Thyroid gland (tissue), 4 donors: ENCODE data around the gene LPP. TPM values are rescaled to one million over a fixed set of nuclear protein-coding genes. Genes with fewer than 3 reads are reported as not detected.

Source experiments
- DNase-seq, 2 donors: peaks; one replicate each; pipeline ENCODE4 v3.0.0-alpha.2; 2019
- H3K27ac ChIP-seq, 3 donors: fragments of 200-600 bp; sonication (generic); 1 replicate in 2 of 3; 2 replicates in 1 of 3; pipeline ENCODE4 v1.5.1; 2016 to 2019; ENCODE audit warnings: mild to moderate bottlenecking in 1 of 3, moderate library complexity in 1 of 3
- H3K27me3 ChIP-seq: fragments of 200-600 bp; sonication (generic); one replicate; pipeline ENCODE4 v1.5.1; 2019
- H3K36me3 ChIP-seq, 2 donors: fragments of 200-600 bp; sonication (generic); one replicate each; pipeline ENCODE4 v1.5.1; 2016 to 2019
- H3K4me1 ChIP-seq, 2 donors: fragments of 200-600 bp; sonication (generic); one replicate each; pipeline ENCODE4 v1.5.1; 2017 to 2019
- H3K4me3 ChIP-seq, 3 donors: fragments of 200-600 bp; sonication (generic); replicated peaks in 1 of 3; 1 replicate in 2 of 3; 2 replicates in 1 of 3; pipeline ENCODE4 v1.5.1; 2016; ENCODE audit warnings: mild to moderate bottlenecking in 1 of 3
- H3K9me3 ChIP-seq: fragments of 200-600 bp; sonication (generic); one replicate; pipeline ENCODE4 v1.5.1; 2017
- POLR2A ChIP-seq, 2 donors: fragments of 450-650 bp; IDR thresholded peaks; one replicate each; pipeline ENCODE4 v1.6.1; 2017; ENCODE audit warnings: antibody characterized with exemption in 2 of 2, mild to moderate bottlenecking in 2 of 2, moderate library complexity in 1 of 2
- WGBS, 2 donors: methylation state at CpG; one replicate each; pipeline ENCODE4 v1.1.5; 2017; 5-methylcytosine and 5-hydroxymethylcytosine counted together
- intact Hi-C: fragments of 100-400 bp; cut with DNase I; formaldehyde crosslinking; loops from one replicate; pipeline ENCODE4 v1.15.1; 2023
- total RNA-seq, 4 donors: library from RNA; depleted of rRNA; stranded (reverse); fragments of >200 nt; gene quantifications; one replicate each; pipeline ENCODE4 v1.2.3, GENCODE V29; 2016
- TF ChIP-seq, protein P1 (sequence below), 6 experiments: fragments of 200-600 bp in 3 of 6; fragments of 450-650 bp in 3 of 6; sonication (generic) in 3 of 6; IDR thresholded peaks; one replicate each; pipeline ENCODE4 v1.5.1; 2016 to 2019; ENCODE audit warnings: antibody characterized with exemption in 6 of 6, mild to moderate bottlenecking in 2 of 6, inconsistent platforms in 1 of 6, moderate library complexity in 1 of 6

Gene LPP
- total RNA-seq, 4 donors from 2014 or later: 79.0 to 141 (median 82.8) TPM

DNA sequence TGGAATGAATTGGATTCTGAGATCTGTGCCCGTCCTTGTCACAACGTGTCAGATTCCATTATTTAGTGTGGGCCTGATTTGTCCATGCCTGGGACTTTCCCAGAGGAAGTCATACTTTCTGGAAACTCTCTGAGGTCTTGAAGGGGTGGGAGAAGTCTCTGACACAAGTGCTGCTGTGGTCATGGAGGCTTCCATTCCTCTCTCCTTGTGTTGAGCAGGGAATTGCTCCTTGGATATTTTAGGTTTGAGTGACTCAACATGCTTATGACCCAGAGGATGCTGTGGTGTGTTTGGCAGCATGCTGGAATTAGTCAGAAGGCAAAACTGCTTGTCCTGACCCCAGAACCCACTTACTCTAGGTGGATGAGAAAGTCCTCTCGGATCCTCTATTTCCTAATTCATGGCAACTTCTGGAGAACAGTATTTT lies 132.1 kb downstream of the LPP start:
- DNase-seq: no peak
- TF ChIP-seq POLR2A (IDR thresholded peaks at IDR 0.05): no peak
- TF ChIP-seq, protein P1, sequence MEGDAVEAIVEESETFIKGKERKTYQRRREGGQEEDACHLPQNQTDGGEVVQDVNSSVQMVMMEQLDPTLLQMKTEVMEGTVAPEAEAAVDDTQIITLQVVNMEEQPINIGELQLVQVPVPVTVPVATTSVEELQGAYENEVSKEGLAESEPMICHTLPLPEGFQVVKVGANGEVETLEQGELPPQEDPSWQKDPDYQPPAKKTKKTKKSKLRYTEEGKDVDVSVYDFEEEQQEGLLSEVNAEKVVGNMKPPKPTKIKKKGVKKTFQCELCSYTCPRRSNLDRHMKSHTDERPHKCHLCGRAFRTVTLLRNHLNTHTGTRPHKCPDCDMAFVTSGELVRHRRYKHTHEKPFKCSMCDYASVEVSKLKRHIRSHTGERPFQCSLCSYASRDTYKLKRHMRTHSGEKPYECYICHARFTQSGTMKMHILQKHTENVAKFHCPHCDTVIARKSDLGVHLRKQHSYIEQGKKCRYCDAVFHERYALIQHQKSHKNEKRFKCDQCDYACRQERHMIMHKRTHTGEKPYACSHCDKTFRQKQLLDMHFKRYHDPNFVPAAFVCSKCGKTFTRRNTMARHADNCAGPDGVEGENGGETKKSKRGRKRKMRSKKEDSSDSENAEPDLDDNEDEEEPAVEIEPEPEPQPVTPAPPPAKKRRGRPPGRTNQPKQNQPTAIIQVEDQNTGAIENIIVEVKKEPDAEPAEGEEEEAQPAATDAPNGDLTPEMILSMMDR (IDR thresholded peaks at IDR 0.05): no peak
- Histone ChIP-seq H3K9me3 (no peaks in the 10 kb centered on the region), H3K4me3 (no peak overlapping the region), H3K4me1 (peaks cover 4 to 6% of the 10 kb centered on the region in 2 donors), H3K27ac (no peak overlapping the region), H3K27me3 (no peaks in the 10 kb centered on the region), H3K36me3 (no peaks in the 10 kb centered on the region)
- intact Hi-C loops: no loop called here
- 62 to 68% methylated on average over 3 of the region's 3 CpGs for WGBS, 2 donors

DNA sequence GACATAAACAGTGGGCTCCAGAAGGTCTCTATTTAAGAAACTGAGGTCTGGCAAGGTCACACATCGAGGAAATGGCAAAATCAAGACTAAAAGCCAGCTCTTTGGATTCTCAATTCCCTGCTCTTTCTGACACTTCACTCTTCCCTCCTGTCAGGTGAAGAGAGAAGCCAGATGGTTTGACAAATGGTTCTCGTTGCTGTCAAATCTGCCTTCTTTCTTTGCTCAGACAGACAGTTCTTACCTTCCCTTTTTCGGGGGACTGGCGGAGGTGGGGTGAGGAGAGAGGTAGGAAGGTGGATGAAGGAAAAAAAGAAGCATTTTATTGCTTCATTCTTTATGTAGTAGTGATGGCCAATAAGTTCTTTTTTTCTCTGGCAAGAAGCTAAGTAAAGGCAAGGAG lies 133.4 kb downstream of the LPP start:
- Histone ChIP-seq H3K4me1 (peaks cover 4 to 6% of the 10 kb centered on the region in 2 donors), H3K36me3 (no peaks in the 10 kb centered on the region), H3K27ac (no peak overlapping the region), H3K9me3 (no peaks in the 10 kb centered on the region), H3K4me3 (no peak overlapping the region), H3K27me3 (no peaks in the 10 kb centered on the region)
- intact Hi-C loops: no loop called here
- WGBS, 2 donors: 91 to 95% methylated on average over 4 of the region's 4 CpGs
- DNase-seq: no peak
- TF ChIP-seq, protein P1 (IDR thresholded peaks at IDR 0.05): no peak
- no peak for TF ChIP-seq POLR2A (IDR thresholded peaks at IDR 0.05)

DNA sequence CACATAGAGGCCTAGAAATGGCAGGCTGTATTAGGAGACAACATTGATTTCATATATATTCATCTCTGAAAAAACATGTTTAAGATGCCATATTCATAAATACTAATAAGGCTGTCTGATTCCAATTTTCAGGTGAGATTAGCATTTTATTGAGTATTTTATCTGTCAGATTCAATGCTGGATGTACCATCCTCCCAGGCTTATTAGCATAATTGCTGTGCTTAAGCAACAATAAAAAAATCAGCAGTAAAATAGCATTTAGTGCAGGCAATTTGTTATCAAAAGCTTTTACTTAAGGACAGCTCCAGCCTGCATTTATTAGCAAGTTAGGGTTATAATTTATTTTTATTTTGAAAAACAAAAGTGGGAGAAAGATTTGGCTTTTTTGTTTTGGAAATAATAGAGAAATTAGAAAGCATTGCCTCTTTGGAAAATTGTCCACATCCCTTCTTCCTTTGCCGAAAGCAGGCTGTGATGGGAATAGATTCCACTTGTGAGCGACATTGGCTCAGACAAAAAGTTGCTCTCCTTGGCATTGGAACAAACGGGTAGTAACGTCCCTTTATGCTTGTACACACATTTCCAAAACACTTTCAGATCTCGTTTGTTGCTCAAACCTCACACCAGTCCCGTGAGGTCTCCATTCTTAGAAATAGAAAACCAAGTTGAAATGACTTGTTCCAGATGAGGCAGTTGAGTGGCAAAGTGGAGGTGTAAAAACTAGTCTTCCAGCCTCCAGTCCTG lies 134.0 kb downstream of the LPP start:
- H3K27ac ChIP-seq: no peak overlapping the region
- intact Hi-C loops: no loop called here
- DNase-seq: no peak
- WGBS, 2 donors: 80 to 82% methylated on average over 6 of the region's 6 CpGs
- H3K4me3 ChIP-seq: no peak overlapping the region
- TF ChIP-seq, protein P1 (IDR thresholded peaks at IDR 0.05): no peak
- TF ChIP-seq POLR2A (IDR thresholded peaks at IDR 0.05): no peak
- H3K9me3 ChIP-seq: no peaks in the 10 kb centered on the region
- H3K27me3 ChIP-seq: no peaks in the 10 kb centered on the region
- peaks cover 4% of the 10 kb centered on the region in 2 donors for H3K4me1 ChIP-seq
- H3K36me3 ChIP-seq: no peaks in the 10 kb centered on the region

DNA sequence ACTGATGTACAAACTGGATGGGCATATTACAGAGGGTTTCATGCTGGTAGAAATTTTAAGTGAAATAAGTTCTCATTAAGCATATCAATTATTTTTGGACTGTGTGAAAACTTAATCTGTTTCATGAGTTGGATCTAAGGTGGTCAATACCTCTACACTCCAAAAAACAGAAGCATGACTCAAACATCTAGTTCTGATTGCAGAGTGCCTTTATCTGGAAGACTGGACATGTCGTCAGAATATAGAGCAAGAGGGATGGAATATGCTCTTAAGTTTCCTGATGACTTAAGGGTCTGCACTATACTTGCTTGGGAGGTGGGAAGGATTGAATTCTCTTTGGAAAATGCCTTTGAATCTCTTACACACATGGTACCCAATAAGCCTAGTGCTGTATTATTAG lies 138.3 kb downstream of the LPP start:
- no peaks in the 10 kb centered on the region for H3K36me3 ChIP-seq
- WGBS, 2 donors: 100% methylated on average over 1 of the region's 1 CpG
- H3K4me1 ChIP-seq: peaks cover 14 to 28% of the 10 kb centered on the region in 2 donors
- H3K27ac ChIP-seq: no peak overlapping the region
- H3K27me3 ChIP-seq: no peaks in the 10 kb centered on the region
- no peaks in the 10 kb centered on the region for H3K9me3 ChIP-seq
- TF ChIP-seq POLR2A (IDR thresholded peaks at IDR 0.05): no peak
- TF ChIP-seq, protein P1 (IDR thresholded peaks at IDR 0.05): no peak
- DNase-seq: no peak
- no peak overlapping the region for H3K4me3 ChIP-seq
- intact Hi-C loops: no loop called here

DNA sequence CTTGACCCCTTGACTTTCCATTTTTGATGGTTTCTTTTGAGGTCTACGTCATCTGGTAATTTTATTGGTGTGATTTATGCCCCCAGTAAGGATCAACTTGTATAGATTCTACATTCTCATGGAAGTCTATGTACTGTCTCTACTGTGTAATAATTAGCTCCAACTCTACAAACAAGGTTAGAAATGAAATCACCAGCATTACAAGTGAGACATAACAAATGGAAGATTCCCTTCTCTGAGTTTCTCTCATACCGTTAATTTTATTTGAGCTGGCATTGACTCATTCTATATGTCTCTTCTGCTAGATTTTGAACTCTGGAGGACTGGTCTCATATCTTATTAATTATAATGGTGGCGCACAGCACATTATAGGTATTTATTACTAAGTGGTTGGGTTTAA lies 138.9 kb downstream of the LPP start:
- Histone ChIP-seq H3K4me1 (peaks cover 14 to 28% of the 10 kb centered on the region in 2 donors), H3K27ac (no peak overlapping the region), H3K27me3 (no peaks in the 10 kb centered on the region), H3K9me3 (no peaks in the 10 kb centered on the region), H3K36me3 (no peaks in the 10 kb centered on the region), H3K4me3 (no peak overlapping the region)
- no peak for DNase-seq
- TF ChIP-seq, protein P1 (IDR thresholded peaks at IDR 0.05): no peak
- no peak for TF ChIP-seq POLR2A (IDR thresholded peaks at IDR 0.05)
- intact Hi-C loops: no loop called here
- WGBS, 2 donors: 94 to 96% methylated on average over 3 of the region's 3 CpGs
